ENCODE data around the gene CCDC88C. TPM values are rescaled to one million over a fixed set of nuclear protein-coding genes. Genes with fewer than 3 reads are reported as not detected.

CCDC88C gene
- total RNA-seq, 1 experiment from 2014 or later: 21.3 TPM

DNA sequence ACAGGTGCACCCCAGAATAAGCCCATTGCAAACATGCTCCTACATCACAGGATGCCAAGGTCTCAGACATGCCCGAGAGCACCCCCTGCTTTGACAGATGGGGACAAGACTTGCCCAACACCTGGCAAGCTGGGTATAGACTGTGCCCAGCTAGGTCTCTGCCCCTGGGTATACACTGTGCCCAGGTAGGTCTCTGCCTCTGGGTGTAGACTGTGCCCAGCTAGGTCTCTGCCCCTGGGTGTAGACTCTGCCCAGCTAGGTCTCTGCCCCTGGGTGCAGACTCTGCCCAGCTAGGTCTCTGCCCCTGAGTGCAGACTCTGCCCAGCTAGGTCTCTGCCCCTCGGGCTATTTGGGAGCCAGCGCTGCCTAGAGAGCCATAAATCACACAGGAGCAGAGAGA lies 85.9 kb downstream of the CCDC88C start:
- Histone ChIP-seq H3K36me3 (ENCODE audit: control insufficient read depth, insufficient read depth, low read length) (no peaks in the 10 kb centered on the region), H3K27me3 (ENCODE audit: control insufficient read depth, insufficient read depth, low read length) (no peaks in the 10 kb centered on the region), H3K27ac (ENCODE audit: low read length) (no peak overlapping the region), H3K4me3 (ENCODE audit: low read depth in 2 of 2, low read length in 2 of 2) (no peak overlapping the region), H3K4me1 (ENCODE audit: control insufficient read depth, insufficient read depth, low read length) (peaks cover 4% of the 10 kb centered on the region; the same call in 1 of the 2 replicates), H3K9me3 (ENCODE audit: control insufficient read depth, insufficient read depth, low read depth, low read length) (no peaks in the 10 kb centered on the region)
- no TSS peak for BruUV-seq (replicated peaks)
- intact Hi-C loops (cut with micrococcal nuclease; ENCODE audit: unreplicated experiment) (no loop called here), in situ Hi-C loops (cut with HindIII; ENCODE audit: low pct_unique_long_range_greater_than_20kb, low sequenced_read_pairs) (no loop called here)
- ChIA-PET POLR2A (no interaction called here), CTCF (no interaction called here)
- ATAC-seq (no peak), DNase-seq (ENCODE audit: low read depth, low spot score) (no peak)
- TF ChIP-seq TCF7L2 (IDR thresholded peaks at IDR 0.05; ENCODE audit: low read depth, low read length): no peak
- no peak for TF ChIP-seq SIN3A (IDR thresholded peaks at IDR 0.05; ENCODE audit: borderline replicate concordance, insufficient read depth, low read depth, low read length)
- no peak for TF ChIP-seq POLR2AphosphoS5 (IDR thresholded peaks at IDR 0.05; ENCODE audit: low read depth, low read length)
- TF ChIP-seq, protein P1, sequence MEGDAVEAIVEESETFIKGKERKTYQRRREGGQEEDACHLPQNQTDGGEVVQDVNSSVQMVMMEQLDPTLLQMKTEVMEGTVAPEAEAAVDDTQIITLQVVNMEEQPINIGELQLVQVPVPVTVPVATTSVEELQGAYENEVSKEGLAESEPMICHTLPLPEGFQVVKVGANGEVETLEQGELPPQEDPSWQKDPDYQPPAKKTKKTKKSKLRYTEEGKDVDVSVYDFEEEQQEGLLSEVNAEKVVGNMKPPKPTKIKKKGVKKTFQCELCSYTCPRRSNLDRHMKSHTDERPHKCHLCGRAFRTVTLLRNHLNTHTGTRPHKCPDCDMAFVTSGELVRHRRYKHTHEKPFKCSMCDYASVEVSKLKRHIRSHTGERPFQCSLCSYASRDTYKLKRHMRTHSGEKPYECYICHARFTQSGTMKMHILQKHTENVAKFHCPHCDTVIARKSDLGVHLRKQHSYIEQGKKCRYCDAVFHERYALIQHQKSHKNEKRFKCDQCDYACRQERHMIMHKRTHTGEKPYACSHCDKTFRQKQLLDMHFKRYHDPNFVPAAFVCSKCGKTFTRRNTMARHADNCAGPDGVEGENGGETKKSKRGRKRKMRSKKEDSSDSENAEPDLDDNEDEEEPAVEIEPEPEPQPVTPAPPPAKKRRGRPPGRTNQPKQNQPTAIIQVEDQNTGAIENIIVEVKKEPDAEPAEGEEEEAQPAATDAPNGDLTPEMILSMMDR (IDR thresholded peaks at IDR 0.05): no peak
- TF ChIP-seq, protein P2, sequence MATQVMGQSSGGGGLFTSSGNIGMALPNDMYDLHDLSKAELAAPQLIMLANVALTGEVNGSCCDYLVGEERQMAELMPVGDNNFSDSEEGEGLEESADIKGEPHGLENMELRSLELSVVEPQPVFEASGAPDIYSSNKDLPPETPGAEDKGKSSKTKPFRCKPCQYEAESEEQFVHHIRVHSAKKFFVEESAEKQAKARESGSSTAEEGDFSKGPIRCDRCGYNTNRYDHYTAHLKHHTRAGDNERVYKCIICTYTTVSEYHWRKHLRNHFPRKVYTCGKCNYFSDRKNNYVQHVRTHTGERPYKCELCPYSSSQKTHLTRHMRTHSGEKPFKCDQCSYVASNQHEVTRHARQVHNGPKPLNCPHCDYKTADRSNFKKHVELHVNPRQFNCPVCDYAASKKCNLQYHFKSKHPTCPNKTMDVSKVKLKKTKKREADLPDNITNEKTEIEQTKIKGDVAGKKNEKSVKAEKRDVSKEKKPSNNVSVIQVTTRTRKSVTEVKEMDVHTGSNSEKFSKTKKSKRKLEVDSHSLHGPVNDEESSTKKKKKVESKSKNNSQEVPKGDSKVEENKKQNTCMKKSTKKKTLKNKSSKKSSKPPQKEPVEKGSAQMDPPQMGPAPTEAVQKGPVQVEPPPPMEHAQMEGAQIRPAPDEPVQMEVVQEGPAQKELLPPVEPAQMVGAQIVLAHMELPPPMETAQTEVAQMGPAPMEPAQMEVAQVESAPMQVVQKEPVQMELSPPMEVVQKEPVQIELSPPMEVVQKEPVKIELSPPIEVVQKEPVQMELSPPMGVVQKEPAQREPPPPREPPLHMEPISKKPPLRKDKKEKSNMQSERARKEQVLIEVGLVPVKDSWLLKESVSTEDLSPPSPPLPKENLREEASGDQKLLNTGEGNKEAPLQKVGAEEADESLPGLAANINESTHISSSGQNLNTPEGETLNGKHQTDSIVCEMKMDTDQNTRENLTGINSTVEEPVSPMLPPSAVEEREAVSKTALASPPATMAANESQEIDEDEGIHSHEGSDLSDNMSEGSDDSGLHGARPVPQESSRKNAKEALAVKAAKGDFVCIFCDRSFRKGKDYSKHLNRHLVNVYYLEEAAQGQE (IDR thresholded peaks at IDR 0.05; ENCODE audit: insufficient read depth in 1 of 2, low read depth in 2 of 2, low read length in 1 of 2): no peak

DNA sequence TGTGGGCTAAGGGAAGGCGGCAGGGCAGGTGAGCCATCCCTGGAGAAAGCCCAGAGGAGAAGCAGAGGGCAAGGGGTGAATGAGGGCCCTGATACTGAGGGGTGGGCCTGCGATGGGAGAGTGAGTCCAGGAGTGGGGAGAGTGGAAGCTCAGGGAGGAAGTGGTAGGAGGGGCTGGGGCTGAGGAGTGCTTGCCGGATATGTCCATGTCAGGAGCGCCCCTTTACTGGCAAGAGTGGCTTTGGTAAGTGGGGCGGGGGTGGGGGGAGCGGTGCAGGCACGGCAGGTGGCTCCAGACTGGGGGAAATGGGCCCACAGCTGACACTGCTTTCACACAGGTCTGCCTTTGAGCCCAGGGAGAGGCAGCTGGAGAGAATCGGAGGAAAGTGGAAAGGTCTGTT lies 86.8 kb downstream of the CCDC88C start:
- DNase-seq (ENCODE audit: low read depth, low spot score) (no peak), ATAC-seq (no peak)
- Histone ChIP-seq H3K9me3 (ENCODE audit: control insufficient read depth, insufficient read depth, low read depth, low read length) (no peaks in the 10 kb centered on the region), H3K4me3 (ENCODE audit: low read depth in 2 of 2, low read length in 2 of 2) (no peak overlapping the region), H3K27ac (ENCODE audit: low read length) (no peak overlapping the region), H3K4me1 (ENCODE audit: control insufficient read depth, insufficient read depth, low read length) (peaks cover 4% of the 10 kb centered on the region; the same call in 1 of the 2 replicates), H3K36me3 (ENCODE audit: control insufficient read depth, insufficient read depth, low read length) (no peaks in the 10 kb centered on the region), H3K27me3 (ENCODE audit: control insufficient read depth, insufficient read depth, low read length) (no peaks in the 10 kb centered on the region)
- in situ Hi-C loops (cut with HindIII; ENCODE audit: low pct_unique_long_range_greater_than_20kb, low sequenced_read_pairs) (no loop called here), intact Hi-C loops (cut with micrococcal nuclease; ENCODE audit: unreplicated experiment) (no loop called here)
- CTCF ChIA-PET: no interaction called here
- TF ChIP-seq SIN3A (IDR thresholded peaks at IDR 0.05; ENCODE audit: borderline replicate concordance, insufficient read depth, low read depth, low read length): no peak
- TF ChIP-seq, protein P1 (IDR thresholded peaks at IDR 0.05): no peak
- TF ChIP-seq, protein P2 (IDR thresholded peaks at IDR 0.05; ENCODE audit: insufficient read depth in 1 of 2, low read depth in 2 of 2, low read length in 1 of 2): no peak
- no peak for TF ChIP-seq TCF7L2 (IDR thresholded peaks at IDR 0.05; ENCODE audit: low read depth, low read length)
- TF ChIP-seq POLR2AphosphoS5 (IDR thresholded peaks at IDR 0.05; ENCODE audit: low read depth, low read length): no peak
- POLR2A ChIA-PET: no interaction called here
- no TSS peak for BruUV-seq (replicated peaks)
